ENCODE measurements around the gene IFITM2.
"Not testable (repeated sequence)": the region's sequence is repeated elsewhere in the genome, so short reads cannot be mapped to it uniquely, and the experiment has no call there.

The IFITM2 gene

DNA sequence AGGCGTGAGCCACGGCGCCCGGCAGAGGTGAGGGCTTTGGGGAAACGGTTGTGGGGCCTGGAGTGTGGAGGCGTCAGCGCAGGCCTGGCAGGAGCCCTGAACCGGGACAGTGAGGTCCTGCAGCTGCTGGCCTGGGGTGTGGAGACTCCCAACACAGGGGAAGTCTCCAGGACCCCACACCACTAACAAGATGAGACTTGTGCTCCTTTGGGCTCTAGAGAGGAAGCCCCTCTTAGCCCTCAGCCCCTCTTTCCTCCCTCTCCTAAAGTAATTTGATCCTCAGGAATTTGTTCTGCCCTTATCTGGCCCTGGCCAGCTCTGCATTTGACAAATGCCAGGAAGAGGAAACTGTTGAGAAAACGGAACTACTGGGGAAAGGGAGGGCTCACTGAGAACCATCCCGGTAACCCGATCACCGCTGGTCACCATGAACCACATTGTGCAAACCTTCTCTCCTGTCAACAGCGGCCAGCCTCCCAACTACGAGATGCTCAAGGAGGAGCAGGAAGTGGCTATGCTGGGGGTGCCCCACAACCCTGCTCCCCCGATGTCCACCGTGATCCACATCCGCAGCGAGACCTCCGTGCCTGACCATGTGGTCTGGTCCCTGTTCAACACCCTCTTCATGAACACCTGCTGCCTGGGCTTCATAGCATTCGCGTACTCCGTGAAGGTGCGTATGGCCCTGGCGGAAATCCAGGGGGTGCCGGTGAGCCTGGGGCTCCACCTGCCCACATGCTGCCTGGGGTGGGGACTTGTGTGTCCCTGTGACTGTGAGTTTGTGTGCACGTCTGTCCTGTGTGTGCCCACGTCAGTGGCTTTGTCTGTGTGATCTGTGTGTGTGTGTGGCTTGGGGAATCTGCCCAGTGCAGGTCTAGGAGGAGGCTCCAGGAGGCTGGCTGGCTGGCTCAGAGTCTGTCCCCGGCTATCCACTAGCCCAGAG lies at the start of gene IFITM2:
IFITM2 (plus strand) TSS at position 51 of the 943 bp plus-strand sequence; CDS start at position 428, 377 bp downstream.
- DNase-seq (ENCODE audit: low read depth, low spot score), result not testable (repeated sequence)

GRCh38 chr11:259413-259812 lies 48.2 kb upstream of the IFITM2 start:
- DNase-seq (ENCODE audit: low read depth, low spot score), result no peak

DNA sequence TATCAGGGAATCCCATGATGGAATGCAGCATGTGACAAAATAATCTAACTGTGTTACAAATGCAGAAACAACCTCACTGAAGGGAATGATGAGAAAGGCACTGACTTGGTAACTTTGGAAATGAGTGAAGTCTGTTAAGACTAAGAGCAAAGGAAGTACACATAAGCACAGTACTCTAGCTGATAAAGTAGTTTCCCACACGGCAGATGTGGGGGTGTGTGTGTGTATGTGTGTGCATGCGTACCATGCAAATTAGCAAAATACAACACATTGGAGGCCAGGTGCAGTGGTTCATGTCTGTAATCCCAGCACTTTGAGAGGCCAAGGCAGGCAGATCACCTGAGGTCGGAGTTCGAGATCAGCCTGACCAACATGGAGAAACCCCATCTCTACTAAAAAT lies 46.0 kb upstream of the IFITM2 start:
- no peak for DNase-seq (ENCODE audit: low read depth, low spot score)

DNA sequence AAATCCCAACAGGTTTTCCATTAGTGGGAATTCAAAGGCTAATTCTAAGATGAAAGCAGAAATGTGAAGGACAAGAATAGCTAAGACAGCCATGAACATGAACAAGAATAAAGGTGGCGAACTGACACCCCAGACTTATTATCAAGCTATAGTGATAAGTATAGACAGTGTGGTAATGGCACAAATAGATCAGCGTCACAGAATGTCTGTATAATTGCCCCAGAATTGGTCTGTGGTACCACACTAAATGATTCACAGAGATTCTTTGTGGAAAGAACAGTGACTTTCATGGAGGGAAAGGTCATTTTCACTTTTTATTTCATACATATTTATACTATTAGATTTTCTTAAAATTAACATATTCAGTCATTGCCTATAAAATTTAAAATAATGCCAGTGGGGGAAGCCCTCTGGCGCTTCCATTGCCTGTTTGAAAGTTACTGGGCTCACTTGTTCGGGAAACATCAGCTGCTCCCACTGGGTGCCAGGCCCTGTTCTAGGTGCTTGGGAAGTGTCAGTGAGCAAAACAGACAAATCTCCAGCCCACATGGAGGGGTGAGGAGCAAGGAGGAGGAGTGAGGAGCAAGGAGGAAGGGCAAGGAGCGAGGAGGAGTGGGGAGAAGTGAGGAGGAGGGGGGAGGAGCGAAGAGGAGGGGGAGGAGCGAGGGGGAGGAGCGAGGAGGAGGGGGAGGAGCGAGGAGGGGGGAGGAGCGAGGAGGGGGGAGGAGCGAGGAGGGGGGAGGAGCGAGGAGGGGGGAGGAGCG lies 40.8 kb upstream of the IFITM2 start:
- no peak for DNase-seq (ENCODE audit: low read depth, low spot score)

GRCh38 chr11:267491-267994 lies 40.1 kb upstream of the IFITM2 start:
- no peak for DNase-seq (ENCODE audit: low read depth, low spot score)

- not testable (repeated sequence) for DNase-seq (ENCODE audit: low read depth, low spot score)
Measured at GRCh38 chr11:268716-269145, 38.9 kb upstream of the IFITM2 start.

- DNase-seq (ENCODE audit: low read depth, low spot score), result no peak
Measured at GRCh38 chr11:269146-269890, 38.3 kb upstream of the IFITM2 start.

- DNase-seq (ENCODE audit: low read depth, low spot score), result no peak
Measured at GRCh38 chr11:270451-271318, 36.9 kb upstream of the IFITM2 start.

DNA sequence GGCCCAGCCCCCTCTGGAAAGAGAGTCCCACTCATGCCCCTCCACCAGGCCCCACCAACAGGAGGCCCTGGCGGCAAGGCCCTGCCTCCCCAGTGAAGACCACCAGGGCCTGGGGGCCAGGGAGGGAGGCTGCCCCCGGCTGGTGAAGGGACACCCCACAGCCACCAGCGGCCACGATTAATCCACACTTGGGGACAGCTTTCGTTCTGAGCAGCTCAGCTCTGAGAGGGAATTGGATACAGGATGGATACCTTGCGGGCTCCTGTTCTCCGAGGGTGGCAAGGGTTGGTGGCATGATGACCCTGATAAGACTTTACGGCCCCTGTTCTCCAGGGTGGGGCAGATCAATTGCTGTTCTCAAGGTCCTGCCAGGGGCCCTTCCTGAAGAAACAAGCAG lies 36.3 kb upstream of the IFITM2 start:
- no peak for DNase-seq (ENCODE audit: low read depth, low spot score)

- DNase-seq (ENCODE audit: low read depth, low spot score), result no peak
Measured at GRCh38 chr11:272195-272930, 35.3 kb upstream of the IFITM2 start.

DNA sequence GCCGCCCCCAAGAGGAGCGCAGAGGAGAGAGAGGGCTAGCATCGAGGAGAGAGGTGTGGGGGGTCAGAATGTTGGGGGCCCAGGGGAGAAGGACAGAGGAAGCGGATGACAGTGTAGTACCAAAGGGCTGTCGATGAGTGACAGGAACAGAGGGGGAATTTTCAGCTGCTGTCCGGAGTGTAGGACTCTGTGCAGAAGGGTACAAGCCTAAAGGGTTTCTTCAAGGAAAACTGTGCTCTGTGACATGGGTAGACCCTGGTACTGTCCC lies 34.8 kb upstream of the IFITM2 start:
- DNase-seq (ENCODE audit: low read depth, low spot score), result no peak

- DNase-seq (ENCODE audit: low read depth, low spot score), result no peak
Measured at GRCh38 chr11:276219-276618, 31.4 kb upstream of the IFITM2 start.

DNA sequence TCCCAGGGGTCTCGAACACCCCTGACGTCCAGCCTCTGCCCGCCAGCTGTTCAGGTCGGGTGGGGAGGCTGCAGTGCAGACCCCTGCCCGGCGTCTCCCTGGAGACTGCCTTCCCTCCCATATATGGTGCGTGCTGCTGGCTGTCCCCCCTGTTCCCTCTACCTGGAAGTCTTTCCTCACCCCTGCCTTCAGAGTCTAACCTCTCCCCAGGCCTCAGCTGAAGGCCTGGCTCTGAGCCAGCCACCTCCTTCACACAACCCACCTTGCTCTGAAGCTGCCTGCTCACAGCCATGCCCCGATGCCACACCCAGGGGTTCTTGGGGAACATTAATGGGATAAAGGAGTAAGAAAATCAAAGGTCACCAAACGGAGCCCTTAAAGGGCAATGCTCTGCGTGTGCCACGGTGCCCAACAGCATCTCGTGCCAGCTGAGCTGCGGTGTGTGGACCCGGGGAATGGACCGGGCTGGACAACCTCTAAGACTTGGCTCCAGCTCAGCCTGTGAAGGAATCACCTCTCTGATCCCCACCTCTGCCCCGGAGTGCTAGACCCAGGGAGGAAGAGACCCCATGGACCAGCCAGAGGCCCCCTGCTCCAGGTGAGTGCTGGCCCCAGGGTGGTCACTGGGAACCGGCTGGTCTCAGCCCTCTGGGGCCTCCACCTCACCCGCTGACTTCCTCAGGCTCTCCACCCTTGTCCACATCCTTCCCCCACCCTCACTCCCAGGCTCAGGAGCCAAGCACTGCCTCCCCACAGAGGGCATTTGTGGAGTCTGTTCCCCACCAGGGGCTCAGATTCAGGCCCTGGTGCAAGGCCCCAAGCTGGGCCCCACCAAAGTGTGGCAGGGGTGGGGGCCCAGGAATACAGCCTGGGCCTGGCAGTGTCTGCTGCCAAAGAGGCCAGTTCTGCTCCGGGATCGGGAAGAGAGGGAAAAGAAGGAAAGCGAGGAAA lies 29.3 kb upstream of the IFITM2 start, which contains the start of gene NLRP6:
NLRP6 (plus strand) TSS at position 407 of the 951 bp plus-strand sequence; CDS start at position 570, 163 bp downstream.
- no peak for DNase-seq (ENCODE audit: low read depth, low spot score)

DNA sequence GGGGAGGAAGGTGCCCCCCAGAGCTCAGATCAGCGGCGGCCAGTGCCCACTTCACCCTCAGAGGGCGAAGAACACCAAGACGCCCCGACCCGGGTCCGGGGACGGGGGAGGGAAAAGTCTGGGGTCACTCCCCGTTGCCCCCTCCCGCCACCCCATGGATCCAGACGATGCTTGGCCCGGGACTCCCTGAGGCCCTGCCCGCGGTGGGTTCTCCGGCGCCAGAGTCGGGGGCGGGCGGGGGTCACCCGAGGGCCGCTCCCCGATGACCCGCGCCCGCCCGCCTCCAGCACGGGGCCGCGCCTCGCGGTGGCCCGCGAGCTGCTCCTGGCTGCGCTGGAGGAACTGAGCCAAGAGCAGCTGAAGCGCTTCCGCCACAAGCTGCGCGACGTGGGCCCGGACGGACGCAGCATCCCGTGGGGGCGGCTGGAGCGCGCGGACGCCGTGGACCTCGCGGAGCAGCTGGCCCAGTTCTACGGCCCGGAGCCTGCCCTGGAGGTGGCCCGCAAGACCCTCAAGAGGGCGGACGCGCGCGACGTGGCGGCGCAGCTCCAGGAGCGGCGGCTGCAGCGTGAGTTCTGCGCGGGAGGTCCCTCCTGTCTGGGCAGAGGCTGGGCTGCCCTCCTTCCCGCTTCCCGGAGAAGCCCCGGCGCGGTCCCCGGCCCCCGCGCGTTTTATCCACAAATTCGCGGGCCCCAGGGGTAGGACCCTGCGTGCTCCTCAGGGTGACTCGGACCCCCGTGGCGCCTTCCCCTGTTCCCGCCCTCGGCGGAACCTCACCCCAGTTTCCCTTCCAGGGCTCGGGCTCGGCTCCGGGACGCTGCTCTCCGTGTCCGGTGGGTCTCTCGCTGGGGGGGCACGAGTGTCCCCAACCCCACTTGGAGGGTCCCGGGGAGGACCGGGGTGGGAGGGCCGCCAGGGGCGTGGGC lies 28.3 kb upstream of the IFITM2 start:
- DNase-seq (ENCODE audit: low read depth, low spot score), result no peak

- DNase-seq (ENCODE audit: low read depth, low spot score), result no peak
Measured at GRCh38 chr11:279966-280705, 27.5 kb upstream of the IFITM2 start.

DNA sequence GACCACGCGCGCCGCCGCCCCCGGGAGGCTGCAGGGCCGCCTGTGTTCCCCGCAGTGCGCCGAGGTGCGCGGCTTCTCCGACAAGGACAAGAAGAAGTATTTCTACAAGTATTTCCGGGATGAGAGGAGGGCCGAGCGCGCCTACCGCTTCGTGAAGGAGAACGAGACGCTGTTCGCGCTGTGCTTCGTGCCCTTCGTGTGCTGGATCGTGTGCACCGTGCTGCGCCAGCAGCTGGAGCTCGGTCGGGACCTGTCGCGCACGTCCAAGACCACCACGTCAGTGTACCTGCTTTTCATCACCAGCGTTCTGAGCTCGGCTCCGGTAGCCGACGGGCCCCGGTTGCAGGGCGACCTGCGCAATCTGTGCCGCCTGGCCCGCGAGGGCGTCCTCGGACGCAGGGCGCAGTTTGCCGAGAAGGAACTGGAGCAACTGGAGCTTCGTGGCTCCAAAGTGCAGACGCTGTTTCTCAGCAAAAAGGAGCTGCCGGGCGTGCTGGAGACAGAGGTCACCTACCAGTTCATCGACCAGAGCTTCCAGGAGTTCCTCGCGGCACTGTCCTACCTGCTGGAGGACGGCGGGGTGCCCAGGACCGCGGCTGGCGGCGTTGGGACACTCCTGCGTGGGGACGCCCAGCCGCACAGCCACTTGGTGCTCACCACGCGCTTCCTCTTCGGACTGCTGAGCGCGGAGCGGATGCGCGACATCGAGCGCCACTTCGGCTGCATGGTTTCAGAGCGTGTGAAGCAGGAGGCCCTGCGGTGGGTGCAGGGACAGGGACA lies 26.7 kb upstream of the IFITM2 start:
- DNase-seq (ENCODE audit: low read depth, low spot score), result no peak
